Tibial nerve (tissue), 4 donors: Measurements from ENCODE around the gene ADAMTS2. TPM values are rescaled to one million over a fixed set of nuclear protein-coding genes. Genes with fewer than 3 reads are reported as not detected.

Experiments used
- DNase-seq, 2 donors: peaks; one replicate each; pipeline ENCODE4 v3.0.0-alpha.2; 2019; ENCODE audit warnings: low spot score in 2 of 2
- H3K27ac ChIP-seq, 4 donors: fragments of 200-600 bp; sonication (generic) in 3 of 4; one replicate each; pipeline ENCODE4 v1.5.1; 2017 to 2019; ENCODE audit warnings: mild to moderate bottlenecking in 1 of 4
- H3K27me3 ChIP-seq, 2 donors: fragments of 200-600 bp; sonication (generic) in 1 of 2; one replicate each; pipeline versions ENCODE4 v1.5.1 to v1.6.0; 2017 to 2019
- H3K36me3 ChIP-seq, 3 donors: fragments of 200-600 bp; sonication (generic); one replicate each; pipeline ENCODE4 v1.5.1; 2018 to 2019
- H3K4me1 ChIP-seq, 4 donors: fragments of 200-600 bp; sonication (generic) in 3 of 4; one replicate each; pipeline ENCODE4 v1.5.1; 2017 to 2019
- H3K4me3 ChIP-seq, 4 donors: fragments of 200-600 bp; sonication (generic) in 3 of 4; one replicate each; pipeline ENCODE4 v1.5.1; 2017 to 2019; ENCODE audit warnings: mild to moderate bottlenecking in 1 of 4, moderate library complexity in 1 of 4
- H3K9me3 ChIP-seq, 4 donors: fragments of 200-600 bp; sonication (generic) in 3 of 4; one replicate each; pipeline ENCODE4 v1.5.1; 2017 to 2019
- CTCF ChIP-seq, 5 experiments: fragments of 200-600 bp in 3 of 5; fragments of 450-650 bp in 2 of 5; sonication (generic) in 3 of 5; IDR thresholded peaks; one replicate each; pipeline ENCODE4 v1.5.1; 2016 to 2019; ENCODE audit warnings: antibody characterized with exemption in 5 of 5, mild to moderate bottlenecking in 3 of 5, moderate library complexity in 2 of 5
- EP300 ChIP-seq, 2 donors: sonication (generic); formaldehyde crosslinking; IDR thresholded peaks; one replicate each; pipeline ENCODE4 v1.6.1; 2017; ENCODE audit warnings: antibody characterized with exemption in 2 of 2, mild to moderate bottlenecking in 1 of 2
- POLR2A ChIP-seq, 2 donors: fragments of 450-650 bp; IDR thresholded peaks; one replicate each; pipeline ENCODE4 v1.6.1; 2017; ENCODE audit warnings: antibody characterized with exemption in 2 of 2, mild to moderate bottlenecking in 2 of 2, moderate library complexity in 2 of 2
- WGBS, 2 donors: methylation state at CpG; one replicate each; pipeline ENCODE4 v1.1.5; 2018; 5-methylcytosine and 5-hydroxymethylcytosine counted together
- total RNA-seq, 4 donors: library from RNA; depleted of rRNA; stranded (reverse); fragments of >200 nt; gene quantifications; one replicate each; pipeline ENCODE4 v1.1.0, GENCODE V29; 2016

ADAMTS2 gene
- total RNA-seq, 4 donors from 2014 or later: 23.2 to 58.8 (median 47.2) TPM

- 82 to 83% methylated on average over 31 of the region's 31 CpGs for WGBS, 2 donors
- TF ChIP-seq CTCF (IDR thresholded peaks at IDR 0.05): no peak
- TF ChIP-seq EP300 (IDR thresholded peaks at IDR 0.05): no peak
- no peak for TF ChIP-seq POLR2A (IDR thresholded peaks at IDR 0.05)
- DNase-seq: no peak
- H3K9me3 ChIP-seq: no peaks in the 10 kb centered on the region
- H3K36me3 ChIP-seq: no peaks in the 10 kb centered on the region
- no peak overlapping the region for H3K4me3 ChIP-seq
- no peak overlapping the region for H3K27ac ChIP-seq
- H3K4me1 ChIP-seq: no peaks in the 10 kb centered on the region
- H3K27me3 ChIP-seq: no peaks in the 10 kb centered on the region
Measured at GRCh38 chr5:179374506-179375235, 29.4 kb upstream of the ADAMTS2 start.

- TF ChIP-seq CTCF (IDR thresholded peaks at IDR 0.05) (no peak), POLR2A (IDR thresholded peaks at IDR 0.05) (no peak), EP300 (IDR thresholded peaks at IDR 0.05) (no peak)
- Histone ChIP-seq H3K4me1 (no peaks in the 10 kb centered on the region), H3K27me3 (no peaks in the 10 kb centered on the region), H3K36me3 (no peaks in the 10 kb centered on the region), H3K9me3 (no peaks in the 10 kb centered on the region), H3K27ac (no peak overlapping the region), H3K4me3 (no peak overlapping the region)
- 81 to 83% methylated on average over 20 of the region's 20 CpGs for WGBS, 2 donors
- DNase-seq: no peak
Measured at GRCh38 chr5:179373961-179374505, 28.8 kb upstream of the ADAMTS2 start.

- H3K4me3 ChIP-seq: no peak overlapping the region
- H3K4me1 ChIP-seq: no peaks in the 10 kb centered on the region
- TF ChIP-seq POLR2A (IDR thresholded peaks at IDR 0.05) (no peak), CTCF (IDR thresholded peaks at IDR 0.05) (no peak), EP300 (IDR thresholded peaks at IDR 0.05) (no peak)
- DNase-seq: no peak
- no peaks in the 10 kb centered on the region for H3K27me3 ChIP-seq
- no peaks in the 10 kb centered on the region for H3K36me3 ChIP-seq
- 75 to 78% methylated on average over 12 to 26 of the region's 26 CpGs for WGBS, 2 donors
- H3K27ac ChIP-seq: no peak overlapping the region
- H3K9me3 ChIP-seq: no peaks in the 10 kb centered on the region
Measured at GRCh38 chr5:179373101-179373934, 28.1 kb upstream of the ADAMTS2 start.

GRCh38 chr5:179371681-179372680, 26.7 kb upstream of the ADAMTS2 start:
- TF ChIP-seq CTCF (IDR thresholded peaks at IDR 0.05) (no peak), EP300 (IDR thresholded peaks at IDR 0.05) (no peak), POLR2A (IDR thresholded peaks at IDR 0.05) (no peak)
- H3K27me3 ChIP-seq: no peaks in the 10 kb centered on the region
- DNase-seq: no peak
- H3K27ac ChIP-seq: no peak overlapping the region
- 85 to 89% methylated on average over 14 of the region's 14 CpGs for WGBS, 2 donors
- H3K36me3 ChIP-seq: no peaks in the 10 kb centered on the region
- H3K9me3 ChIP-seq: no peaks in the 10 kb centered on the region
- no peak overlapping the region for H3K4me3 ChIP-seq
- H3K4me1 ChIP-seq: no peaks in the 10 kb centered on the region
